OCI-M1 (cell line): Measurements from ENCODE around the gene INHBC.

ENCODE experiments used
- DNase-seq: peaks from one replicate; lab custom pipeline; 2025; lab: John Stamatoyannopoulos, UW

INHBC gene

GRCh38 chr12:57454566-57455373 is 20.2 kb downstream of the INHBC start, which contains the start of gene INHBE:
INHBE (plus strand) TSS chr12:57455307; CDS start chr12:57455537, 230 bp downstream.
- DNase-seq: peak; percentile 97

- DNase-seq: peak; percentile 71
Measured at GRCh38 chr12:57455374-57456144, 21.0 kb downstream of the INHBC start.

- peak; percentile 88 for DNase-seq
Measured at GRCh38 chr12:57456145-57456700, 21.6 kb downstream of the INHBC start.

- DNase-seq: peak; percentile 34
Measured at GRCh38 chr12:57456737-57457490, 22.3 kb downstream of the INHBC start.

GRCh38 chr12:57458665-57459054 is 24.1 kb downstream of the INHBC start:
- DNase-seq: no peak

- DNase-seq: peak; percentile 98
Measured at GRCh38 chr12:57459055-57459749, 24.6 kb downstream of the INHBC start.

GRCh38 chr12:57459750-57460467 is 25.3 kb downstream of the INHBC start, which contains the start of gene GLI1:
GLI1 (plus strand) TSS chr12:57459785; CDS start chr12:57463692, 3,907 bp downstream.
- DNase-seq: peak; percentile 60

GRCh38 chr12:57460468-57460784 is 25.8 kb downstream of the INHBC start:
- DNase-seq: peak; percentile 60

GRCh38 chr12:57460841-57461275 is 26.3 kb downstream of the INHBC start:
- no peak for DNase-seq

GRCh38 chr12:57461276-57461916 is 26.8 kb downstream of the INHBC start:
- peak; percentile 52 for DNase-seq

- DNase-seq: no peak
Measured at GRCh38 chr12:57461917-57462250, 27.3 kb downstream of the INHBC start.

- DNase-seq: peak; percentile 96
Measured at GRCh38 chr12:57462251-57462911, 27.8 kb downstream of the INHBC start.

GRCh38 chr12:57462912-57463253 is 28.3 kb downstream of the INHBC start:
- no peak for DNase-seq

GRCh38 chr12:57464569-57464968 is 30.0 kb downstream of the INHBC start:
- no peak for DNase-seq

GRCh38 chr12:57465030-57465746 is 30.6 kb downstream of the INHBC start:
- no peak for DNase-seq

GRCh38 chr12:57465747-57466505 is 31.3 kb downstream of the INHBC start:
- DNase-seq: no peak

- DNase-seq: no peak
Measured at GRCh38 chr12:57467212-57467874, 32.8 kb downstream of the INHBC start.

- DNase-seq: no peak
Measured at GRCh38 chr12:57467915-57468314, 33.3 kb downstream of the INHBC start.
